ENCODE data around the gene FAF1.

FAF1 gene

DNA sequence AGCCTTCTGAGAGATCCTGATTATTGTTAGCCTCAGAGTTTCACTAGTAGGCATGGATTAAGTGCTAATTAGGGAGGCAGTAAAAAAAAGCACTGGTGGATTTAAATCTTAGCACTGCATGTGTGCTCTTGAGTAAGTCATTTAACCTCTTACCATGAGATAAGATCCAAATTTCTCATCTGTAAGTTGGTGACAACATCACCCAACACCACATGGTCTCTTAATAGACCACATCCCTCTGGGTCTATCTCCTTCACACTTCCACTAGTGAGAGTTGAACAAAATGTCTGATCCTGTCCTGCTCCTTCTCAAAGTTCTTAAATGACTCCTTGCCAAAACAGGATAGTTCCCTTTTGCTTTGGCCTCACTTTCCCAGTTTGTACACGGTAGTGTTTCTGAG, 507.4 kb downstream of the FAF1 start:
- ChIA-PET POLR2A (no interaction called here), CTCF (no interaction called here)
- H3K4me3 ChIP-seq (ENCODE audit: low read depth, low read length) = no peak overlapping the region
- no peaks in the 10 kb centered on the region for H3K9me3 ChIP-seq (ENCODE audit: control insufficient read depth, insufficient read depth, low read depth, low read length)
- no peaks in the 10 kb centered on the region for H3K36me3 ChIP-seq (ENCODE audit: control insufficient read depth in 2 of 2, insufficient read depth in 1 of 2, low read length in 2 of 2)
- no peaks in the 10 kb centered on the region for H3K4me1 ChIP-seq (ENCODE audit: control insufficient read depth, insufficient read depth, low read length)
- H3K27ac ChIP-seq (ENCODE audit: extremely low read depth, low read depth, low read length) = no peak overlapping the region
- TF ChIP-seq ZNF518A (tag by site-specific recombination; conservative IDR thresholded peaks at IDR 0.05; ENCODE audit: low read depth) (no peak), ZNF140 (tag by site-specific recombination; IDR thresholded peaks at IDR 0.05) (no peak), OSR2 (tag by site-specific recombination; IDR thresholded peaks at IDR 0.05) (no peak)

DNA sequence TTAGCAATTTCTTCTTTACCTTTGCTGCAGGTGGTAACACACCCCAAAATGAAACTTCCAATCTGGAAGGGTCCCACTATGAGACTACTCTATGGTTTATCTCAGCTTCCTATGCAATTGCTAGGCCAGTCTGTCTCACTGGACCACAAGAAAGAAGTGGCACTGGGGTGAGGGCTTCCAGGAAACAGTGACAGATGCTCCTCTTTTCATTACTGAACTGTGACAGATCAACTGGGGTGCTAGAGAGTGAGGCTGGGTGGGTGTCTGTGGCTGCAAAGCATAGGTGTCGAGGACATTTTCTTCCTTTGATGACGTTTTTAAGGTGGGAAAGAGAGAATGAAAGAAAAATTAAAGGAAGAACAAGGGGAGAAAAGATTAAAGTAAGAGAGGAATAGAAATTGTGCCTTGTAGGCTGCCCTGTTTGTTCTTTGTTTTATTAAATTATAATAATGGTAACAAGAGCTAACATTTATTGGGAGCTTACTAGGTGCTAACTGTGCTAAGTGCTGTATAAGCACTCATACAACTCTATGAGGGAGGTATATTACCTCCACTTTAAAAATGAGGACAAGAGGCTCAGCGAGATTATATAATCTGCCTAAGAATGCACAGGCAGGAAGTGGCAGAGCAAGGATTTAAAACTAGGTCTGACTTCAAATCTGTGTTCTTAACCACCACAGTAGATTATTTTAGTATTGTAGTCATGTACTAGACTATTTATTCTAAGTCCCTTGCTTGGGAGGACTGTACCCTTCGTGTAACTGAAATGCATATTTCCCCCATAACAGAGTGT, 509.0 kb downstream of the FAF1 start:
- ChIA-PET CTCF (no interaction called here), POLR2A (no interaction called here)
- Histone ChIP-seq H3K4me1 (ENCODE audit: control insufficient read depth, insufficient read depth, low read length) (no peaks in the 10 kb centered on the region), H3K9me3 (ENCODE audit: control insufficient read depth, insufficient read depth, low read depth, low read length) (no peaks in the 10 kb centered on the region), H3K36me3 (ENCODE audit: control insufficient read depth in 2 of 2, insufficient read depth in 1 of 2, low read length in 2 of 2) (no peaks in the 10 kb centered on the region), H3K27ac (ENCODE audit: extremely low read depth, low read depth, low read length) (no peak overlapping the region), H3K4me3 (ENCODE audit: low read depth, low read length) (no peak overlapping the region)
- no peak for TF ChIP-seq ZNF19 (tag by site-specific recombination; IDR thresholded peaks at IDR 0.05; ENCODE audit: low read depth)

- Histone ChIP-seq H3K4me1 (ENCODE audit: control insufficient read depth, insufficient read depth, low read length) (no peaks in the 10 kb centered on the region), H3K9me3 (ENCODE audit: control insufficient read depth, insufficient read depth, low read depth, low read length) (no peaks in the 10 kb centered on the region), H3K36me3 (ENCODE audit: control insufficient read depth in 2 of 2, insufficient read depth in 1 of 2, low read length in 2 of 2) (no peaks in the 10 kb centered on the region), H3K4me3 (ENCODE audit: low read depth, low read length) (no peak overlapping the region), H3K27ac (ENCODE audit: extremely low read depth, low read depth, low read length) (no peak overlapping the region)
- ChIA-PET CTCF (no interaction called here), POLR2A (no interaction called here)
- TF ChIP-seq ZNF629 (tag by site-specific recombination; IDR thresholded peaks at IDR 0.05) (no peak), TCF7L2 (IDR thresholded peaks at IDR 0.05; ENCODE audit: borderline replicate concordance, low read depth, low read length) (no peak), ZNF600 (tag by site-specific recombination; IDR thresholded peaks at IDR 0.05) (no peak), ZSCAN4 (tag by site-specific recombination; IDR thresholded peaks at IDR 0.05) (no peak), ZNF544 (tag by site-specific recombination; IDR thresholded peaks at IDR 0.05) (no peak), ZNF660 (tag by site-specific recombination; IDR thresholded peaks at IDR 0.05) (no peak), ZNF549 (tag by site-specific recombination; IDR thresholded peaks at IDR 0.05) (no peak), ZNF184 (tag by site-specific recombination; IDR thresholded peaks at IDR 0.05) (no peak), ZNF423 (tag by site-specific recombination; IDR thresholded peaks at IDR 0.05) (no peak), ZBTB1 (tag by site-specific recombination; IDR thresholded peaks at IDR 0.05) (no peak), ZNF768 (tag by site-specific recombination; IDR thresholded peaks at IDR 0.05) (no peak), ZNF169 (tag by site-specific recombination; IDR thresholded peaks at IDR 0.05) (no peak), PRDM4 (tag by site-specific recombination; IDR thresholded peaks at IDR 0.05) (no peak), ZFP41 (tag by site-specific recombination; IDR thresholded peaks at IDR 0.05; ENCODE audit: borderline replicate concordance) (no peak)
- TF ChIP-seq, protein P1, sequence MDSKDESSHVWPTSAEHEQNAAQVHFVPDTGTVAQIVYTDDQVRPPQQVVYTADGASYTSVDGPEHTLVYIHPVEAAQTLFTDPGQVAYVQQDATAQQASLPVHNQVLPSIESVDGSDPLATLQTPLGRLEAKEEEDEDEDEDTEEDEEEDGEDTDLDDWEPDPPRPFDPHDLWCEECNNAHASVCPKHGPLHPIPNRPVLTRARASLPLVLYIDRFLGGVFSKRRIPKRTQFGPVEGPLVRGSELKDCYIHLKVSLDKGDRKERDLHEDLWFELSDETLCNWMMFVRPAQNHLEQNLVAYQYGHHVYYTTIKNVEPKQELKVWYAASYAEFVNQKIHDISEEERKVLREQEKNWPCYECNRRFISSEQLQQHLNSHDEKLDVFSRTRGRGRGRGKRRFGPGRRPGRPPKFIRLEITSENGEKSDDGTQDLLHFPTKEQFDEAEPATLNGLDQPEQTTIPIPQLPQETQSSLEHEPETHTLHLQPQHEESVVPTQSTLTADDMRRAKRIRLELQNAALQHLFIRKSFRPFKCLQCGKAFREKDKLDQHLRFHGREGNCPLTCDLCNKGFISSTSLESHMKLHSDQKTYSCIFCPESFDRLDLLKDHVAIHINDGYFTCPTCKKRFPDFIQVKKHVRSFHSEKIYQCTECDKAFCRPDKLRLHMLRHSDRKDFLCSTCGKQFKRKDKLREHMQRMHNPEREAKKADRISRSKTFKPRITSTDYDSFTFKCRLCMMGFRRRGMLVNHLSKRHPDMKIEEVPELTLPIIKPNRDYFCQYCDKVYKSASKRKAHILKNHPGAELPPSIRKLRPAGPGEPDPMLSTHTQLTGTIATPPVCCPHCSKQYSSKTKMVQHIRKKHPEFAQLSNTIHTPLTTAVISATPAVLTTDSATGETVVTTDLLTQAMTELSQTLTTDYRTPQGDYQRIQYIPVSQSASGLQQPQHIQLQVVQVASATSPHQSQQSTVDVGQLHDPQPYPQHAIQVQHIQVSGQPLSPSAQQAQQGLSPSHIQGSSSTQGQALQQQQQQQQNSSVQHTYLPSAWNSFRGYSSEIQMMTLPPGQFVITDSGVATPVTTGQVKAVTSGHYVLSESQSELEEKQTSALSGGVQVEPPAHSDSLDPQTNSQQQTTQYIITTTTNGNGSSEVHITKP (tag by site-specific recombination; IDR thresholded peaks at IDR 0.05) = no peak
Observed at GRCh38 chr1:50447961-50448360, 512.1 kb downstream of the FAF1 start.

Data from HEK293 (cell line).